Activated CD8-positive, alpha-beta T cell treated with anti-CD3 and anti-CD28 coated beads for 36 hours (primary cell): ENCODE results near the gene CYP26B1. TPM values are rescaled to one million over a fixed set of nuclear protein-coding genes. Genes with fewer than 3 reads are reported as not detected.

Experiments
- ATAC-seq: fragments of 200-7000 bp; cut with Tn5 transposase; one replicate; pipeline ENCODE4 v1.10.0; 2021; ENCODE audit warnings: mild to moderate bottlenecking, moderate library complexity
- CTCF ChIA-PET: fragments of 350-600 bp; sonication (Branson Sonifier 250); formaldehyde crosslinking; loops from one replicate; lab custom pipeline; 2021; ENCODE audit warnings: antibody characterized with exemption; lab: Charles Lee
- POLR2A ChIA-PET: fragments of 350-600 bp; sonication (Branson Sonifier 250); formaldehyde crosslinking; loops from one replicate; lab custom pipeline; 2021; ENCODE audit warnings: antibody characterized with exemption; lab: Charles Lee
- DNase-seq: peaks from one replicate; pipeline ENCODE4 v3.0.0-alpha.2; 2020
- H3K27ac Mint-ChIP-seq: one replicate; pipeline ENCODE4 v1.8.0; 2021; ENCODE audit warnings: mild to moderate bottlenecking, mixed read lengths
- H3K27me3 Mint-ChIP-seq: one replicate; pipeline ENCODE4 v1.8.0; 2021; ENCODE audit warnings: mixed read lengths
- H3K36me3 Mint-ChIP-seq: one replicate; pipeline ENCODE4 v1.8.0; 2021; ENCODE audit warnings: low read depth, mixed read lengths
- H3K4me1 Mint-ChIP-seq: one replicate; pipeline ENCODE4 v1.8.0; 2021; ENCODE audit warnings: low read depth, mixed read lengths
- H3K4me3 Mint-ChIP-seq: one replicate; pipeline ENCODE4 v1.8.0; 2021; ENCODE audit warnings: mild to moderate bottlenecking, moderate library complexity, mixed read lengths
- H3K9me3 Mint-ChIP-seq: one replicate; pipeline ENCODE4 v1.8.0; 2021; ENCODE audit warnings: mixed read lengths
- CTCF ChIP-seq: fragments of 200-600 bp; IDR thresholded peaks from one replicate; pipeline ENCODE4 v1.8.0; 2022; ENCODE audit warnings: antibody characterized with exemption, mild to moderate bottlenecking
- intact Hi-C: fragments of 100-400 bp; cut with micrococcal nuclease; formaldehyde crosslinking; loops from one replicate; pipeline ENCODE4 v1.10.0; 2022
- total RNA-seq, 2 experiments: library from RNA; stranded (reverse); gene quantifications; one replicate each; pipeline ENCODE4 v1.2.3, GENCODE V29; 2021

The CYP26B1 gene
- total RNA-seq, 2 experiments from 2014 or later = not detected

GRCh38 chr2:72116081-72116533 is 31.6 kb downstream of the CYP26B1 start:
- Mint-ChIP-seq H3K4me3 (no peak overlapping the region), H3K36me3 (no peaks in the 10 kb centered on the region), H3K27ac (no peak overlapping the region), H3K9me3 (no peaks in the 10 kb centered on the region), H3K27me3 (no peaks in the 10 kb centered on the region), H3K4me1 (no peaks in the 10 kb centered on the region)
- CTCF ChIA-PET = interaction anchor here (0.9 to 1.1 kb wide), 3 partner anchors 9 to 192 kb away, joined by 3 read pairs; no protein-coding TSS in a partner anchor
- POLR2A ChIA-PET = no interaction called here
- no peak for DNase-seq
- intact Hi-C loops = no loop called here
- peak; percentile 64 for ATAC-seq
- peak; percentile 14 for TF ChIP-seq CTCF

GRCh38 chr2:72115110-72116080 is 32.3 kb downstream of the CYP26B1 start:
- H3K27me3 Mint-ChIP-seq = peaks cover 2% of the 10 kb centered on the region
- ATAC-seq (no peak), DNase-seq (no peak)
- no peaks in the 10 kb centered on the region for H3K4me1 Mint-ChIP-seq
- no peak for TF ChIP-seq CTCF
- no peak overlapping the region for H3K4me3 Mint-ChIP-seq
- ChIA-PET CTCF (interaction anchor here (0.9 kb wide), 2 partner anchors 8 to 191 kb away, joined by 3 read pairs; no protein-coding TSS in a partner anchor), POLR2A (interaction anchor here (0.6 kb wide), 1 partner anchor 194 kb away, joined by 3 read pairs; no protein-coding TSS in a partner anchor)
- no peaks in the 10 kb centered on the region for H3K36me3 Mint-ChIP-seq
- H3K27ac Mint-ChIP-seq = no peak overlapping the region
- intact Hi-C loops = no loop called here
- H3K9me3 Mint-ChIP-seq = no peaks in the 10 kb centered on the region

GRCh38 chr2:72114693-72115051 is 33.0 kb downstream of the CYP26B1 start:
- ChIA-PET POLR2A (interaction anchor here (0.6 kb wide), 1 partner anchor 193 kb away, joined by 3 read pairs; no protein-coding TSS in a partner anchor), CTCF (no interaction called here)
- DNase-seq (no peak), ATAC-seq (no peak)
- no peaks in the 10 kb centered on the region for H3K9me3 Mint-ChIP-seq
- no peaks in the 10 kb centered on the region for H3K36me3 Mint-ChIP-seq
- intact Hi-C loops = no loop called here
- no peak for TF ChIP-seq CTCF
- peaks cover 2% of the 10 kb centered on the region for H3K27me3 Mint-ChIP-seq
- no peak overlapping the region for H3K4me3 Mint-ChIP-seq
- no peaks in the 10 kb centered on the region for H3K4me1 Mint-ChIP-seq
- H3K27ac Mint-ChIP-seq = no peak overlapping the region

GRCh38 chr2:72113847-72114692 is 33.6 kb downstream of the CYP26B1 start:
- Mint-ChIP-seq H3K27ac (no peak overlapping the region), H3K4me3 (no peak overlapping the region), H3K4me1 (no peaks in the 10 kb centered on the region), H3K9me3 (no peaks in the 10 kb centered on the region), H3K27me3 (peaks cover 3% of the 10 kb centered on the region), H3K36me3 (no peaks in the 10 kb centered on the region)
- ATAC-seq (no peak), DNase-seq (no peak)
- CTCF ChIA-PET = no interaction called here
- intact Hi-C loops = no loop called here
- POLR2A ChIA-PET = interaction anchor here (0.6 kb wide), 1 partner anchor 193 kb away, joined by 3 read pairs; no protein-coding TSS in a partner anchor
- TF ChIP-seq CTCF = no peak
